Activated CD4-positive, alpha-beta T cell treated with anti-CD3 and anti-CD28 coated beads, Interleukin-2, amount 50 U/mL, for 1 hour (primary cell): ENCODE data around the gene AEBP2.
"Not testable (repeated sequence)": the region's sequence is repeated elsewhere in the genome, so short reads cannot be mapped to it uniquely, and the experiment has no call there.

Experiments
- DNase-seq: peaks from one replicate; pipeline ENCODE4 v3.0.0-alpha.2; 2020

AEBP2 gene

GRCh38 chr12:19421503-19422282 is 17.6 kb upstream of the AEBP2 start:
- no peak for DNase-seq

GRCh38 chr12:19423166-19423930 is 15.9 kb upstream of the AEBP2 start:
- no peak for DNase-seq

GRCh38 chr12:19428246-19428645 is 11.0 kb upstream of the AEBP2 start:
- DNase-seq = no peak

GRCh38 chr12:19429491-19429890 is 9.8 kb upstream of the AEBP2 start:
- DNase-seq = not testable (repeated sequence)

- DNase-seq = no peak
These were observed 8.3 kb upstream of the AEBP2 start for GRCh38 chr12:19430988-19431387.

- DNase-seq = no peak
These were observed 7.6 kb upstream of the AEBP2 start for GRCh38 chr12:19431407-19432308.

GRCh38 chr12:19432309-19433170 is 6.8 kb upstream of the AEBP2 start:
- DNase-seq = no peak

- DNase-seq = no peak
These were observed 4.8 kb upstream of the AEBP2 start for GRCh38 chr12:19434538-19434937.

GRCh38 chr12:19435831-19436497 is 3.3 kb upstream of the AEBP2 start:
- no peak for DNase-seq

- DNase-seq = no peak
These were observed 2.4 kb upstream of the AEBP2 start for GRCh38 chr12:19436931-19437330.

- no peak for DNase-seq
These were observed 1.3 kb upstream of the AEBP2 start for GRCh38 chr12:19437996-19438395.

GRCh38 chr12:19440019-19440858 is 947 bp downstream of the AEBP2 start:
- DNase-seq = peak; percentile 51

GRCh38 chr12:19440916-19441315 is 1.6 kb downstream of the AEBP2 start:
- DNase-seq = no peak

- DNase-seq = no peak
These were observed 4.3 kb downstream of the AEBP2 start for GRCh38 chr12:19443585-19443984.

GRCh38 chr12:19444097-19444496 is 4.8 kb downstream of the AEBP2 start:
- DNase-seq = no peak

GRCh38 chr12:19447386-19447785 is 8.1 kb downstream of the AEBP2 start:
- DNase-seq = no peak

GRCh38 chr12:19449814-19450213 is 10.5 kb downstream of the AEBP2 start:
- DNase-seq = no peak

GRCh38 chr12:19450362-19450761 is 11.1 kb downstream of the AEBP2 start:
- no peak for DNase-seq

GRCh38 chr12:19451196-19451595 is 11.9 kb downstream of the AEBP2 start:
- DNase-seq = no peak

GRCh38 chr12:19453961-19454360 is 14.7 kb downstream of the AEBP2 start:
- DNase-seq = no peak

GRCh38 chr12:19454837-19455236 is 15.5 kb downstream of the AEBP2 start:
- no peak for DNase-seq
